ENCODE results near the gene MCEMP1. TPM values are rescaled to one million over a fixed set of nuclear protein-coding genes. Genes with fewer than 3 reads are reported as not detected.
A peak's percentile ranks its signal among the peaks of the same experiment; 100 is the strongest.

MCEMP1 gene
- total and polyA plus RNA-seq, 2 of the 13 experiments (the other 11 are each of a cell fraction or from before 2014, with no cell fraction given) = not detected

DNA sequence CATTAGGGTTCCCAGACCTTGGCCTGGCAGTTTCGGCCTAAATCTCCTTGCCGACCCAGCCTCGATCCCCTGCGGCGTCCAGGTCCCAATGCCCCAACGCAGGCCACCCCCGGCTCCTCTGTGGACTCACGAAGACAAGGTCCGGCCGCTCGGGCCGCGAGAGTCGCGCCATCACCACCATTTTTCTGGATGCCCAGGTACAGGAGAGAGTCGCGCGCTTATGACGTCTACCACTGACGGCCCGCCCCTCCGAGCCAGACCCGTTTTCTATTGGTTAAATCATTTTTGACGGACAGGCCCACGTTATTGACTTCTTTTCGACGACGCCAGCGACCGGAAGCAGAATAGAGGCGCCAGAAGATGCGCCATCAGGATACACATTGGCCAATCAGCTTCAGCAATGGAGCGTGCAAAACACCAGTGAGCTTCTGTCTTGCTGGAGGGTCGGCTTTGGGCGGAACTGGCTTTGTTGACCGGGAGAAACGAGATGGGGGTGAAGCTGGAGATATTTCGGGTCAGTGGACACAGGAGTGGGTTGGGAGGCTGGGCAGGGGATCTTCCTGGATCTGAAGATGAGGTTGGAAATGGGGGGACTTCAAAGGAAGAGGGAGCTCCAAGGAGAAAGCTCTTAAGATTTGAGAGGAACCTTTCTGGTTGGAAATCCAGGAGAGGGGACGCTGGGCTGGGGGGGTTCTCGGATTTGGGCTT is 47.4 kb upstream of the MCEMP1 start, which contains the start of the genes PET100 and XAB2 (continued):
- TF ChIP-seq, protein P1, sequence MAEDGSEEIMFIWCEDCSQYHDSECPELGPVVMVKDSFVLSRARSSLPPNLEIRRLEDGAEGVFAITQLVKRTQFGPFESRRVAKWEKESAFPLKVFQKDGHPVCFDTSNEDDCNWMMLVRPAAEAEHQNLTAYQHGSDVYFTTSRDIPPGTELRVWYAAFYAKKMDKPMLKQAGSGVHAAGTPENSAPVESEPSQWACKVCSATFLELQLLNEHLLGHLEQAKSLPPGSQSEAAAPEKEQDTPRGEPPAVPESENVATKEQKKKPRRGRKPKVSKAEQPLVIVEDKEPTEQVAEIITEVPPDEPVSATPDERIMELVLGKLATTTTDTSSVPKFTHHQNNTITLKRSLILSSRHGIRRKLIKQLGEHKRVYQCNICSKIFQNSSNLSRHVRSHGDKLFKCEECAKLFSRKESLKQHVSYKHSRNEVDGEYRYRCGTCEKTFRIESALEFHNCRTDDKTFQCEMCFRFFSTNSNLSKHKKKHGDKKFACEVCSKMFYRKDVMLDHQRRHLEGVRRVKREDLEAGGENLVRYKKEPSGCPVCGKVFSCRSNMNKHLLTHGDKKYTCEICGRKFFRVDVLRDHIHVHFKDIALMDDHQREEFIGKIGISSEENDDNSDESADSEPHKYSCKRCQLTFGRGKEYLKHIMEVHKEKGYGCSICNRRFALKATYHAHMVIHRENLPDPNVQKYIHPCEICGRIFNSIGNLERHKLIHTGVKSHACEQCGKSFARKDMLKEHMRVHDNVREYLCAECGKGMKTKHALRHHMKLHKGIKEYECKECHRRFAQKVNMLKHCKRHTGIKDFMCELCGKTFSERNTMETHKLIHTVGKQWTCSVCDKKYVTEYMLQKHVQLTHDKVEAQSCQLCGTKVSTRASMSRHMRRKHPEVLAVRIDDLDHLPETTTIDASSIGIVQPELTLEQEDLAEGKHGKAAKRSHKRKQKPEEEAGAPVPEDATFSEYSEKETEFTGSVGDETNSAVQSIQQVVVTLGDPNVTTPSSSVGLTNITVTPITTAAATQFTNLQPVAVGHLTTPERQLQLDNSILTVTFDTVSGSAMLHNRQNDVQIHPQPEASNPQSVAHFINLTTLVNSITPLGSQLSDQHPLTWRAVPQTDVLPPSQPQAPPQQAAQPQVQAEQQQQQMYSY (CRISPR knock-in tag; IDR thresholded peaks at IDR 0.05) = no peak
- TF ChIP-seq, protein P2, sequence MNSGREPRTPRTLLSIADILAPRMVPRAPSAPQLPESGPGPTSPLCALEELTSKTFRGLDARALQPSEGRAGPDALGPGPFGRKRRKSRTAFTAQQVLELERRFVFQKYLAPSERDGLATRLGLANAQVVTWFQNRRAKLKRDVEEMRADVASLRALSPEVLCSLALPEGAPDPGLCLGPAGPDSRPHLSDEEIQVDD (CRISPR knock-in tag; IDR thresholded peaks at IDR 0.05; ENCODE audit: borderline replicate concordance) = no peak
- TF ChIP-seq STAT5B (CRISPR knock-in tag; IDR thresholded peaks at IDR 0.05) = no peak
- TF ChIP-seq, protein P3, sequence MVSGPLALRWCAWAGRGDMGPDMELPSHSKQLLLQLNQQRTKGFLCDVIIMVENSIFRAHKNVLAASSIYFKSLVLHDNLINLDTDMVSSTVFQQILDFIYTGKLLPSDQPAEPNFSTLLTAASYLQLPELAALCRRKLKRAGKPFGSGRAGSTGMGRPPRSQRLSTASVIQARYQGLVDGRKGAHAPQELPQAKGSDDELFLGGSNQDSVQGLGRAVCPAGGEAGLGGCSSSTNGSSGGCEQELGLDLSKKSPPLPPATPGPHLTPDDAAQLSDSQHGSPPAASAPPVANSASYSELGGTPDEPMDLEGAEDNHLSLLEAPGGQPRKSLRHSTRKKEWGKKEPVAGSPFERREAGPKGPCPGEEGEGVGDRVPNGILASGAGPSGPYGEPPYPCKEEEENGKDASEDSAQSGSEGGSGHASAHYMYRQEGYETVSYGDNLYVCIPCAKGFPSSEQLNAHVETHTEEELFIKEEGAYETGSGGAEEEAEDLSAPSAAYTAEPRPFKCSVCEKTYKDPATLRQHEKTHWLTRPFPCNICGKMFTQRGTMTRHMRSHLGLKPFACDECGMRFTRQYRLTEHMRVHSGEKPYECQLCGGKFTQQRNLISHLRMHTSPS (CRISPR knock-in tag; IDR thresholded peaks at IDR 0.05; ENCODE audit: low read depth) = no peak
- TF ChIP-seq, protein P4, sequence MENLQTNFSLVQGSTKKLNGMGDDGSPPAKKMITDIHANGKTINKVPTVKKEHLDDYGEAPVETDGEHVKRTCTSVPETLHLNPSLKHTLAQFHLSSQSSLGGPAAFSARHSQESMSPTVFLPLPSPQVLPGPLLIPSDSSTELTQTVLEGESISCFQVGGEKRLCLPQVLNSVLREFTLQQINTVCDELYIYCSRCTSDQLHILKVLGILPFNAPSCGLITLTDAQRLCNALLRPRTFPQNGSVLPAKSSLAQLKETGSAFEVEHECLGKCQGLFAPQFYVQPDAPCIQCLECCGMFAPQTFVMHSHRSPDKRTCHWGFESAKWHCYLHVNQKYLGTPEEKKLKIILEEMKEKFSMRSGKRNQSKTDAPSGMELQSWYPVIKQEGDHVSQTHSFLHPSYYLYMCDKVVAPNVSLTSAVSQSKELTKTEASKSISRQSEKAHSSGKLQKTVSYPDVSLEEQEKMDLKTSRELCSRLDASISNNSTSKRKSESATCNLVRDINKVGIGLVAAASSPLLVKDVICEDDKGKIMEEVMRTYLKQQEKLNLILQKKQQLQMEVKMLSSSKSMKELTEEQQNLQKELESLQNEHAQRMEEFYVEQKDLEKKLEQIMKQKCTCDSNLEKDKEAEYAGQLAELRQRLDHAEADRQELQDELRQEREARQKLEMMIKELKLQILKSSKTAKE (CRISPR knock-in tag; IDR thresholded peaks at IDR 0.05; ENCODE audit: borderline replicate concordance) = no peak
- TF ChIP-seq ZNF205 (CRISPR knock-in tag; IDR thresholded peaks at IDR 0.05) = peak; percentile 29; the same call in 1 of the 2 replicates
- TF ChIP-seq, protein P5, sequence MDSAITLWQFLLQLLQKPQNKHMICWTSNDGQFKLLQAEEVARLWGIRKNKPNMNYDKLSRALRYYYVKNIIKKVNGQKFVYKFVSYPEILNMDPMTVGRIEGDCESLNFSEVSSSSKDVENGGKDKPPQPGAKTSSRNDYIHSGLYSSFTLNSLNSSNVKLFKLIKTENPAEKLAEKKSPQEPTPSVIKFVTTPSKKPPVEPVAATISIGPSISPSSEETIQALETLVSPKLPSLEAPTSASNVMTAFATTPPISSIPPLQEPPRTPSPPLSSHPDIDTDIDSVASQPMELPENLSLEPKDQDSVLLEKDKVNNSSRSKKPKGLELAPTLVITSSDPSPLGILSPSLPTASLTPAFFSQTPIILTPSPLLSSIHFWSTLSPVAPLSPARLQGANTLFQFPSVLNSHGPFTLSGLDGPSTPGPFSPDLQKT (CRISPR knock-in tag; IDR thresholded peaks at IDR 0.05; ENCODE audit: borderline replicate concordance) = no peak; the same call in 1 of the 2 replicates
- TF ChIP-seq TEAD2 (CRISPR knock-in tag; IDR thresholded peaks at IDR 0.05) = no peak
- TF ChIP-seq, protein P6, sequence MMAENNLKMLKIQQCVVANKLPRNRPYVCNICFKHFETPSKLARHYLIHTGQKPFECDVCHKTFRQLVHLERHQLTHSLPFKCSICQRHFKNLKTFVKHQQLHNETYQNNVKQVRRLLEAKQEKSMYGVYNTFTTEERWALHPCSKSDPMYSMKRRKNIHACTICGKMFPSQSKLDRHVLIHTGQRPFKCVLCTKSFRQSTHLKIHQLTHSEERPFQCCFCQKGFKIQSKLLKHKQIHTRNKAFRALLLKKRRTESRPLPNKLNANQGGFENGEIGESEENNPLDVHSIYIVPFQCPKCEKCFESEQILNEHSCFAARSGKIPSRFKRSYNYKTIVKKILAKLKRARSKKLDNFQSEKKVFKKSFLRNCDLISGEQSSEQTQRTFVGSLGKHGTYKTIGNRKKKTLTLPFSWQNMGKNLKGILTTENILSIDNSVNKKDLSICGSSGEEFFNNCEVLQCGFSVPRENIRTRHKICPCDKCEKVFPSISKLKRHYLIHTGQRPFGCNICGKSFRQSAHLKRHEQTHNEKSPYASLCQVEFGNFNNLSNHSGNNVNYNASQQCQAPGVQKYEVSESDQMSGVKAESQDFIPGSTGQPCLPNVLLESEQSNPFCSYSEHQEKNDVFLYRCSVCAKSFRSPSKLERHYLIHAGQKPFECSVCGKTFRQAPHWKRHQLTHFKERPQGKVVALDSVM (CRISPR knock-in tag; IDR thresholded peaks at IDR 0.05) = no peak
- TF ChIP-seq ZBTB7B (CRISPR knock-in tag; IDR thresholded peaks at IDR 0.05) = no peak
- TF ChIP-seq HOXA3 (CRISPR knock-in tag; IDR thresholded peaks at IDR 0.05) = peak; percentile 94
- no peak for TF ChIP-seq TOE1 (CRISPR knock-in tag; IDR thresholded peaks at IDR 0.05)
- no peak for TF ChIP-seq ZFP1 (CRISPR knock-in tag; IDR thresholded peaks at IDR 0.05)
- TF ChIP-seq ZNF30 (CRISPR knock-in tag; IDR thresholded peaks at IDR 0.05) = no peak
- TF ChIP-seq, protein P7, sequence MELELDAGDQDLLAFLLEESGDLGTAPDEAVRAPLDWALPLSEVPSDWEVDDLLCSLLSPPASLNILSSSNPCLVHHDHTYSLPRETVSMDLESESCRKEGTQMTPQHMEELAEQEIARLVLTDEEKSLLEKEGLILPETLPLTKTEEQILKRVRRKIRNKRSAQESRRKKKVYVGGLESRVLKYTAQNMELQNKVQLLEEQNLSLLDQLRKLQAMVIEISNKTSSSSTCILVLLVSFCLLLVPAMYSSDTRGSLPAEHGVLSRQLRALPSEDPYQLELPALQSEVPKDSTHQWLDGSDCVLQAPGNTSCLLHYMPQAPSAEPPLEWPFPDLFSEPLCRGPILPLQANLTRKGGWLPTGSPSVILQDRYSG (CRISPR knock-in tag; IDR thresholded peaks at IDR 0.05) = no peak
- TF ChIP-seq HES4 (CRISPR knock-in tag; IDR thresholded peaks at IDR 0.05; ENCODE audit: borderline replicate concordance) = no peak
- TF ChIP-seq ZNF644 (CRISPR knock-in tag; IDR thresholded peaks at IDR 0.05; ENCODE audit: low read depth) = no peak

Measured in HepG2 (cell line).